HCT116 (cell line): ENCODE results near the gene PAOX. TPM values are rescaled to one million over a fixed set of nuclear protein-coding genes. Genes with fewer than 3 reads are reported as not detected.

Experiments
- ATAC-seq: fragments of 200-7000 bp; cut with Tn5 transposase; 2 replicates; pipeline ENCODE4 v1.9.1; 2020; ENCODE audit warnings: mild to moderate bottlenecking, moderate library complexity
- BruUV-seq: library from RNA; stranded (reverse); fragments of 400-500 nt; replicated peaks from 2 replicates; lab custom pipeline; 2021; lab: Mats Ljungman, UMichigan
- CTCF ChIA-PET: fragments of 300-600 bp; sonication (Branson Sonifier 250); formaldehyde crosslinking; loops from one replicate; lab custom pipeline; 2021; ENCODE audit warnings: antibody characterized with exemption; lab: Charles Lee
- POLR2A ChIA-PET: fragments of 300-600, 350-600 bp; sonication (Branson Sonifier 250); formaldehyde crosslinking; loops from one replicate; lab custom pipeline; 2021; ENCODE audit warnings: antibody characterized with exemption; lab: Charles Lee
- RAD21 ChIA-PET, 2 experiments: fragments of 300-600 bp; sonication (Branson Sonifier 250); formaldehyde crosslinking; loops; one replicate each; lab custom pipeline; 2023; ENCODE audit warnings: low total read pairs in 2 of 2; ENCODE audit not compliant: uncharacterized antibody in 2 of 2, unreplicated experiment in 2 of 2, low non-redundant PET in 1 of 2; lab: Charles Lee
- DNase-seq: peaks from one replicate; pipeline ENCODE4 v3.0.0-alpha.2; 2010; ENCODE audit warnings: low read depth, low spot score
- H2AFZ ChIP-seq: fragments of 200-600 bp; shearing (Covaris generic), sonication (generic); 2 replicates; pipeline ENCODE4 v1.6.1; 2017; ENCODE audit warnings: low read depth, mixed run types, mixed read lengths, antibody characterized with exemption, low read length; ENCODE audit not compliant: poor library complexity, severe bottlenecking
- H3K27ac ChIP-seq: 2 replicates; pipeline ENCODE4 v1.5.1; 2012; ENCODE audit warnings: low read depth, low read length
- H3K27me3 ChIP-seq: fragments of 200-600 bp; sonication (generic); 2 replicates; pipeline ENCODE4 v1.6.1; 2016; ENCODE audit warnings: mixed run types, low read length, mixed read lengths; ENCODE audit not compliant: insufficient read depth
- H3K36me3 ChIP-seq, 2 experiments: fragments of 200-500 bp in 1 of 2; fragments of 200-600 bp in 1 of 2; sonication (Bioruptor generic) in 1 of 2; sonication (generic) in 1 of 2; 2 replicates each; pipeline versions ENCODE4 v1.5.1 to v1.6.1; 2014 to 2016; ENCODE audit warnings: low read length in 2 of 2, inconsistent platforms in 1 of 2, mixed read lengths in 1 of 2, mixed run types in 1 of 2; ENCODE audit not compliant: insufficient read depth in 2 of 2, control insufficient read depth in 1 of 2
- H3K4me1 ChIP-seq, 2 experiments: fragments of 200-600 bp in 1 of 2; sonication (generic) in 1 of 2; 2 replicates each; pipeline versions ENCODE4 v1.5.1 to v1.6.1; 2012 to 2017; ENCODE audit warnings: low read length in 2 of 2, inconsistent platforms in 1 of 2, mild to moderate bottlenecking in 1 of 2, mixed read lengths in 1 of 2, mixed run types in 1 of 2, moderate library complexity in 1 of 2; ENCODE audit not compliant: insufficient read depth in 2 of 2, control insufficient read depth in 1 of 2
- H3K4me2 ChIP-seq: fragments of 200-600 bp; sonication (generic); 2 replicates; pipeline ENCODE4 v1.6.1; 2017; ENCODE audit warnings: mixed run types, low read length, mixed read lengths
- H3K4me3 ChIP-seq, 2 experiments: fragments of 200-600 bp in 1 of 2; sonication (generic) in 1 of 2; replicated peaks in 1 of 2; 2 replicates each; pipeline ENCODE4 v1.5.1; 2011 to 2016; ENCODE audit warnings: low read length in 2 of 2, control low read depth in 1 of 2, low read depth in 1 of 2, mild to moderate bottlenecking in 1 of 2, mixed read lengths in 1 of 2, mixed run types in 1 of 2
- H3K79me2 ChIP-seq: fragments of 200-600 bp; sonication (generic); 2 replicates; pipeline ENCODE4 v1.6.1; 2017; ENCODE audit warnings: mild to moderate bottlenecking, mixed run types, low read length, moderate library complexity, mixed read lengths; ENCODE audit not compliant: insufficient read depth
- H3K9ac ChIP-seq: fragments of 200-600 bp; sonication (generic); 2 replicates; pipeline ENCODE4 v1.6.1; 2016; ENCODE audit warnings: low read length, mixed read lengths
- H3K9me2 ChIP-seq: fragments of 200-600 bp; sonication (generic), shearing (Covaris generic); 2 replicates; pipeline ENCODE4 v1.6.1; 2017; ENCODE audit warnings: mixed run types, mild to moderate bottlenecking, moderate library complexity; ENCODE audit not compliant: insufficient read depth
- H3K9me3 ChIP-seq, 2 experiments: fragments of 200-500 bp in 1 of 2; fragments of 200-600 bp in 1 of 2; sonication (Bioruptor generic) in 1 of 2; sonication (generic) in 1 of 2; 2 replicates each; pipeline ENCODE4 v1.6.1; 2014 to 2017; ENCODE audit warnings: low read length in 2 of 2, mixed read lengths in 2 of 2, inconsistent platforms in 1 of 2, low read depth in 1 of 2, mild to moderate bottlenecking in 1 of 2, mixed run types in 1 of 2, moderate library complexity in 1 of 2; ENCODE audit not compliant: control insufficient read depth in 1 of 2, insufficient read depth in 1 of 2
- H4K20me1 ChIP-seq: fragments of 200-600 bp; sonication (generic), shearing (Covaris generic); 2 replicates; pipeline ENCODE4 v1.6.1; 2017; ENCODE audit warnings: mixed run types, mild to moderate bottlenecking, moderate library complexity; ENCODE audit not compliant: insufficient read depth
- CTCF ChIP-seq, 3 experiments: fragments of 200-600 bp in 1 of 3; sonication (generic) in 1 of 3; IDR thresholded peaks in 2 of 3; conservative IDR thresholded peaks in 1 of 3; 2 replicates each; pipeline ENCODE4 v1.5.1; 2012 to 2017; ENCODE audit warnings: low read depth in 2 of 3, low read length in 2 of 3, antibody characterized with exemption in 1 of 3, borderline replicate concordance in 1 of 3, control low read depth in 1 of 3, mild to moderate bottlenecking in 1 of 3, mixed read lengths in 1 of 3, mixed run types in 1 of 3, moderate library complexity in 1 of 3; ENCODE audit not compliant: insufficient read depth in 1 of 3
- FOSL1 ChIP-seq: IDR thresholded peaks from 2 replicates; pipeline ENCODE4 v1.6.1; 2012; ENCODE audit warnings: low read depth
- JUND ChIP-seq: IDR thresholded peaks from 2 replicates; pipeline ENCODE4 v1.6.1; 2012
- POLR2AphosphoS5 ChIP-seq: IDR thresholded peaks from 2 replicates; pipeline ENCODE4 v1.6.1; 2011; ENCODE audit warnings: mild to moderate bottlenecking, low read depth, low read length, moderate library complexity
- REST ChIP-seq: IDR thresholded peaks from 2 replicates; pipeline ENCODE4 v1.6.1; 2012; ENCODE audit warnings: low read depth
- ZNF274 ChIP-seq: fragments of 200-500 bp; sonication (Bioruptor generic); IDR thresholded peaks from 2 replicates; pipeline ENCODE4 v1.6.1; 2014; ENCODE audit warnings: mild to moderate bottlenecking, low read depth, low read length, inconsistent platforms
- intact Hi-C: fragments of 100-400 bp; cut with micrococcal nuclease; formaldehyde crosslinking; loops from 2 replicates; pipeline ENCODE4 v1.10.0; 2022
- total RNA-seq: library from RNA; stranded (reverse); gene quantifications from one replicate; pipeline ENCODE4 v1.2.1, GENCODE V29; 2021; ENCODE audit not compliant: unreplicated experiment

Gene PAOX
- total RNA-seq, 1 experiment from 2014 or later = 3.5 TPM

- peaks cover 0 to 8% of the 10 kb centered on the region in 2 experiments; a peak in 1 of 4 replicates for H3K4me1 ChIP-seq
These were observed 31.1 kb upstream of the PAOX start for GRCh38 chr10:133347710-133348517.

More at GRCh38 chr10:133347710-133348517, 31.1 kb upstream of the PAOX start:
- Histone ChIP-seq H3K27ac (no peak overlapping the region), H3K4me2 (no peak overlapping the region), H3K9me3 (no peaks in the 10 kb centered on the region), H2AFZ (no peak overlapping the region), H3K27me3 (no peaks in the 10 kb centered on the region), H3K36me3 (no peaks in the 10 kb centered on the region), H4K20me1 (no peaks in the 10 kb centered on the region), H3K79me2 (no peaks in the 10 kb centered on the region), H3K4me3 (no peak overlapping the region), H3K9ac (no peak overlapping the region), H3K9me2 (no peaks in the 10 kb centered on the region)
- intact Hi-C loops = no loop called here
- ChIA-PET CTCF (interaction anchor here (1.7 kb wide), 1 partner anchor 18 kb away, joined by 5 read pairs; no protein-coding TSS in a partner anchor), POLR2A (no interaction called here), RAD21 (no interaction called here)
- BruUV-seq = no TSS peak
- no peak for ATAC-seq
- no peak for DNase-seq
- TF ChIP-seq POLR2AphosphoS5 = no peak
- TF ChIP-seq FOSL1 = no peak
- TF ChIP-seq CTCF (IDR thresholded peaks at IDR 0.05 in 2 of 3, conservative IDR thresholded peaks at IDR 0.05 in 1 of 3; ENCODE audit: borderline replicate concordance in 1 of 3, insufficient read depth in 1 of 3, low read depth in 2 of 3, low read length in 2 of 3) = no peak
- TF ChIP-seq JUND = no peak
- no peak for TF ChIP-seq REST
- TF ChIP-seq ZNF274 = no peak
